Cortex of kidney (tissue), 1 donor: Measurements from ENCODE around the gene TAF11.
"Not testable (repeated sequence)": the region's sequence is repeated elsewhere in the genome, so short reads cannot be mapped to it uniquely, and the experiment has no call there.

ENCODE experiments used
- DNase-seq: peaks from one replicate; lab custom pipeline; 2025; lab: John Stamatoyannopoulos, UW

Gene TAF11

GRCh38 chr6:34904990-34905613 is 17.3 kb upstream of the TAF11 start:
- no peak for DNase-seq

GRCh38 chr6:34901930-34902329 is 14.1 kb upstream of the TAF11 start:
- no peak for DNase-seq

GRCh38 chr6:34900321-34901031 is 12.6 kb upstream of the TAF11 start:
- DNase-seq, result no peak

GRCh38 chr6:34899748-34900147 is 11.9 kb upstream of the TAF11 start:
- DNase-seq, result not testable (repeated sequence)

GRCh38 chr6:34897716-34898115 is 9.9 kb upstream of the TAF11 start:
- no peak for DNase-seq

- no peak for DNase-seq
These were observed 9.3 kb upstream of the TAF11 start for GRCh38 chr6:34897130-34897529.

GRCh38 chr6:34894693-34895092 is 6.9 kb upstream of the TAF11 start:
- no peak for DNase-seq

GRCh38 chr6:34891296-34891695 is 3.5 kb upstream of the TAF11 start:
- no peak for DNase-seq

- DNase-seq, result no peak
These were observed 2.7 kb upstream of the TAF11 start for GRCh38 chr6:34890533-34890925.

GRCh38 chr6:34888874-34889555 is 1.2 kb upstream of the TAF11 start, which contains the start of gene ANKS1A:
Gene ANKS1A (plus strand): TSS chr6:34889255. CDS start chr6:34889403, 148 bp downstream.
- DNase-seq, result peak; percentile 22

- DNase-seq, result no peak
These were observed 643 bp upstream of the TAF11 start for GRCh38 chr6:34888514-34888856.

GRCh38 chr6:34885837-34886236 is 2.0 kb downstream of the TAF11 start:
- DNase-seq, result not testable (repeated sequence)

GRCh38 chr6:34884996-34885395 is 2.8 kb downstream of the TAF11 start:
- DNase-seq, result no peak

GRCh38 chr6:34884073-34884472 is 3.8 kb downstream of the TAF11 start:
- DNase-seq, result not testable (repeated sequence)

- DNase-seq, result no peak
These were observed 9.9 kb downstream of the TAF11 start for GRCh38 chr6:34877869-34878485.

- DNase-seq, result no peak
These were observed 10.6 kb downstream of the TAF11 start for GRCh38 chr6:34877259-34877658.

GRCh38 chr6:34876472-34876871 is 11.4 kb downstream of the TAF11 start:
- DNase-seq, result no peak

GRCh38 chr6:34875292-34876213 is 12.3 kb downstream of the TAF11 start:
- no peak for DNase-seq

- DNase-seq, result no peak
These were observed 15.5 kb downstream of the TAF11 start for GRCh38 chr6:34872332-34872731.

- DNase-seq, result no peak
These were observed 16.0 kb downstream of the TAF11 start for GRCh38 chr6:34871853-34872252.

GRCh38 chr6:34867484-34867883 is 20.4 kb downstream of the TAF11 start:
- no peak for DNase-seq

GRCh38 chr6:34866509-34866908 is 21.3 kb downstream of the TAF11 start:
- no peak for DNase-seq
